HG03097 (cell line): ENCODE data around the gene MAP7.

ENCODE experiments used
- ATAC-seq: cut with Tn5 transposase; IDR thresholded peaks from one replicate; pipeline ENCODE4 v1.9.1; 2021; ENCODE audit not compliant: unreplicated experiment, low FRiP score

The MAP7 gene

DNA sequence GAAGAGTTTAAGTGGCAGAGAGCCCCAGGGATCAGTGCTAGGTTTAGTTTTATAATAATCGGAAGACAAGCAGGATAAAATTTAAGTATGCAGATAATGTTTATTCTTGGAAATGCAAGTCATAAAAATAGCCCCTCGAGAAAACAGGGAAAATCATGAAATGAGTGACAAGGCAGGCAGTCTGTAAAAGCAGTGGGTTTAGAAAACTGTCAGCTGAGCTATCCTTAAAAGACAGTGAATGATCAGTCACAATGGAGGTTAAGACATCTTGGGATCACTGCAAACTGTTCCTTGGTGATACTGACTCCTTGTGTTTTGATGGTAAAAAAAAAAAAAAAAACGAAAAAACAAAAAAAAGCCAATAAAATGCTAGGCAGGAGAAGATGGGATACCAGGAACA is 199.3 kb downstream of the MAP7 start:
- no peak for ATAC-seq

DNA sequence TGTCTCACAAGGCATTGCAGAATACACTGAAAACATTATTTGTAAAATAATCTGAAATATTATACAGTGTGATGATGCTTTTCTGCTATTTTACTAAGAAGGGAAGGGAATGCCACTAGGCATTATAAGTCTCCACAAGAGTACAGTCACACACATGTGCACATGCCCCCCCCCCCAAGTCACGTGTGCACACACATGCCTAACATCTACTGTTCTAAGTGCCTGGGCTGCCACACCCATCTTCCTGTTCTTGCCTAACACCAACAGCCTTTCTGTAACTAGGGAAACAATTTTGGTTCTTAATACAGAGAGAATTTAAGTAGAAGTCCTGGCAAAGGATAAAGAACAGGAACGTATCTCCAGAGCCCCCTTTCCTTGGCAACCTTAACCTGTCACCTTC is 202.4 kb downstream of the MAP7 start:
- no peak for ATAC-seq

DNA sequence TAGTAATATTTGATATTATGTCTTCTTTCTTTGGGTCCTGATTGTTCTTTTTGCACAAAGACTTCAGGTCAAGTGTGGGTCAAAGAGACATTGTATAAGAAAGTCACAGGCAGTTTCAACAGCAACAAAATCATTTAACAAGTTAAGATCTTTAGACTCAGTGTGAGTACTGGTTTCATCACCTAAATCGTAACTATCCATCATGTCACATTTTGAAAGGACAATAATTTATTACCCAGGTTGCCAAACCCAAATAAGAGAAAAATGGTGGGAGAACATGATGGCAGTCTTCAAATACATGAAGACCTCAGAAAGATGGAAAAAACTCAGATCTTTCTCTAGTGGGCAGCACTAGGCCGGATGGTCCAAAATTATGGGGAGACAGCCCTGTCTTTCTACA is 205.1 kb downstream of the MAP7 start:
- ATAC-seq, result no peak

DNA sequence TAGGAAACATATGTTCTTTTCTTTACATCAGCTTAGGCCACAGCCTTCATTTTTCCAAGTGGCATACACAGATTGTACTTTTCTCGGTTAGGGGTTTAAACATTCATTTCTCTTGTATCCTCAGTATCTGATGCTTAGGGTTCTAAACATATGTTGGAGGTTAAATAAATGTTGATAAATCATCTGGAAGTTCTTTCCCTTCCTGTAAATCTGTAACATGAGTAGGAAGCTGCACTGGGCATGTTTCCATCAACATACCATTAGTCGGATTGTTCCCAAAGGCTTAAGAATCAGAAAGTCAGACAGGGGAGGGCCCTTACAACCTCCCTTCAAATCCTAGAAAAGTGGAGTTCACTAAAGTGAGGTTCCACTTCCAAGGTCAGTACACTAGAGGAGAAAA is 205.8 kb downstream of the MAP7 start:
- no peak for ATAC-seq

DNA sequence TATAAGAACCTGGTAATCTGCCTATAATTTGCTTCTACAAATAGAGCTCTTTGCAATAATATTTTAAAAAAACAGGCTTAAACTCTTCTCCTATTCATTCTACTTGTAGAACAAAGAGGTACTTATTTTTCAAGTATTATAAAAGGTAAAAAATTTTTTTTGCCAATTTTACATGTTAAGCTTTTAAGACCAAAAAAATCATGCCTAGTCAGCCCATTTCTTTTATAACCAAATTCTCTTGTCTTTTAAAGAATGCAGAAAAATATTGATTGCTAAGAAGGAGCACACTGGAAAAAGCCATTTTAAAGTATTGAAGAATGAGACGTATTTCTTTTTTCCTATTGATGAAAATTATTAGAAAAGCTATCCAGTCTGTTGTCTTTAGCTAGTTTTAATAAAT is 206.5 kb downstream of the MAP7 start:
- ATAC-seq, result no peak

DNA sequence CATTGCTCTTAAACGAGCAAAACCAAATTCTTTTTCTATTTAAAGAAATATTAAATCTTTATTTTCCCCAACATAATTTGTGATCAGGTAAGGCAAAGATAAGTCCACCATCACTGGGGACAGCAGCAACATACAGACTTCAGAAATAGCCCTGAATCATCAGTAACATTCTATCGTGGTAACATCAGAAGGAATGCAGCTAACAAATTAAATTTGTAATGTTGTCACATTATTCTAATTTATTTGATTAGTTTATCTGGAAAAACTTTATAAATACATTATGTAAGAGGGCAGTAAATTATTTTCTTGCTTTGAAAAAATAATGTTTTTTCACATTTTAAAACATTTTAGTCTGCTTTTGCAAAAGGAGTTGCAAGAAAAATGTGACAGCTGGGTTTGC is 206.9 kb downstream of the MAP7 start:
- no peak for ATAC-seq

DNA sequence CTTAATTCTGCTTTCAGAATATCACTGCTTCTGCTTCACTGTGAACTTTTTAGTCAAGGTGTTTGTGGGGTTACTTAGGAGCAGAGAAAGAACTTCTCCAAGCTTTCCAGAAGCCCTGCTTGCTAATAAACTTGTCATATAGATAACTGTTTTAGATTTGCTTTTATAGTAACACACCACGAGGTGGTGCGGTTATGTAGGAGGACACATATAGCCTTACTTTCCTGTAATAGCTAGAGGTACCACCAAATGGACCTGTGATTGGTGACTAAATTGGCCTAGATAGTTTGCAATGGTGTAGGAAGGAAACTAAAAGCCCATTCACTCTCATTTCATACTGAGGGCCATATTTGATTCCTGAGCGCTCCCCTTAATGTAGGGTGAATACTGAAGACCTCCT is 208.3 kb downstream of the MAP7 start:
- ATAC-seq, result no peak

DNA sequence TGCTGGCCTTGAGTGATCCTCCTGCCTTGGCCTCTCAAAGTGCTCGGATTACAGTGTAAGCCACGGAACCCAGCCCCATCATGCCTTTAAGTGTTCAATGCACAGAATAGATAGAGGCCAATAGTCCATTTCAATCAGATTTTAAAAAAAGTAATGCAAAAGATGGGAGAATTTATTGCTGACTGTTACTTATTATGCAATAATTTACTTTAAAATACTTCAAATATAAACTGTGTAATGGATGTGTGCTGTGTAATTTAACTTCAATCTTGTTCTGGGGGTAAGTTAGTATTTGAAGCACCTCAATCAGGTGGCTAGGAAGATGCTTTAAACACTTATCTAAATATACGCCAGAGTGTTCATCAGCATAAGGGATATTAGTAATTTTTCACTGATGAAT is 208.9 kb downstream of the MAP7 start:
- ATAC-seq, result no peak

DNA sequence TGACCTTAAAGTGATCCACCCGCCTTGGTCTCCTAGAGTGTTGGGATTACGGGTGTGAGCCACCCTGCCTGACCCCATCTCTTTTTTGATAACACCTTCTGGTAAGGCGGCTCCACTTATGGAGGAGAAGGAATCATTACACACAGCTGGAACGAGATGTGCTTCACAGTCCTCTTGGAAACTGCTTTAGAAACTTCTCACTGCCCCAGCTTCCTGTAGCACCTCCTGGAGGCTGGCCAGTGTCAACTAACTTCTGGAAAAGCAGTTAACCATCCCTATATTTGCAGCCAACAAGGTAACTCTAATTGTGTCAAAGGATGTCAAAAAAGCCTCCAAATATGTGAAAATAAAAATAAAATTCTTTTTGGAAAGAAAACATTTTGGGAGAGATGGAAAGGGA is 211.7 kb downstream of the MAP7 start:
- no peak for ATAC-seq

DNA sequence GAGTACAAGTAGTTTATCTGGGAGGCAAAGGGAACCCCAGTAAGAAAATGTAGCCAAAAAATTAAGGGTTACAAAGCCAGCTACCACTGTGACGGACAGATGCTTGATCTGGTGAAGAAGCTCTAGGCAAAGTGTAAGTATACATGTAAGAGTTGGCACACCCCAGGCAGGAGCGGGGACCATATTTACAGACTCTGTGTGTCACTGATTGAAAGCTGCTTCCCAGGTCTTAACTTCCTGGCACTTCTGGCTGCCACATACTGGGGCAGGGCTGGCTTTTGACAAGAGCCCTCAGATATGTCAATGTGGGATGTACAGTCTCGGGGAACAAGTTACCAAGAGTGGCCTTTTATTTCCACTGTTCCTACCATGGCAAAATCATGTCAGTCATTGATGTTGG is 212.6 kb downstream of the MAP7 start:
- ATAC-seq, result no peak

DNA sequence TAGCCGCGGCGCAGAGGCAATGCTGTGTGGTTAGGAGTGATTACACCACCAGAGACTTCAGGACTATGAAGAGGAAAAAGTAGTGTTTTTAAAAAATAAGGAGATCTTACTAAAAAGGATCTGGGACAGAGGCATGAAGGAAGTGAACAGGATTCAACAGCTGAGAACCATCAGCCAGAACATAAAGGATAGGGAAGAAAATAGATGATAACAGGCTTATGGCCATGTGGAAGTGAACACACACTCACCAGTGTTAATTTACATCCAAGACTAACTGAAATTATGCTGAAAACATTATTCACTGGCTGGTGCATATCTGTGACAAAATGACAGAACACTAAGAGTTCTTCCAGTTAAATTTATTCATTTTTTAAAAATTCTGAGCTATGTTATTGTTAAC is 213.1 kb downstream of the MAP7 start:
- ATAC-seq, result no peak

DNA sequence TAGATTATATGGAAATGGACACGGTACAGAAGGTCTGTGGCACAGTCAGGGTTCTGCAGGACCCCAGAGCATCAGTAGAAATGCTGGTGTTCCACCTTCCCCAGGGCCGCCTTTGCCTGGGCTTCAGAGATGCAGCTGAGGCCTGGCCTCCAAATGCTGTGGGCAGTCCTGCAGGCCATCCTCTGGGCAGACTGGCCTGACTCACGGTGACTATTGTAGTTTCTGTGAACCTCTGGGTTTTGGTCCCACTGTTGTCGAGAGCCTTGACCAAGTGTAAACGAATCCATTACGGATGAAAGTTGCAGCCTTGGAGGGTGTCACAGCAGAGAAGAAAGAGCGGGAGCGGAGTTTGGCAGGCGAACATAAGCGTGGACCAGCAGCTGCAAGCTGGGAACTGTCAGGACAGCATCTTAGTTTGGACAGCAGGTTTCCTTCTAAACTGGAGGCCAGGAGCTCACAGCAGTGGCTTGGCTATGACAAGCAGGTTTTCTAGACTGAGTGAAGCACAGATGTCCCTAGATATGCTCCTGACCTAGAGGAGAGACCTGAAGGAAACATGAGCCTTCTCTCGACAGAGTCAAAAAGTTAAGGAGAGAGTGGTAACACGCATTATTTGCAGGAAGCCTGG is 214.4 kb downstream of the MAP7 start:
- no peak for ATAC-seq

DNA sequence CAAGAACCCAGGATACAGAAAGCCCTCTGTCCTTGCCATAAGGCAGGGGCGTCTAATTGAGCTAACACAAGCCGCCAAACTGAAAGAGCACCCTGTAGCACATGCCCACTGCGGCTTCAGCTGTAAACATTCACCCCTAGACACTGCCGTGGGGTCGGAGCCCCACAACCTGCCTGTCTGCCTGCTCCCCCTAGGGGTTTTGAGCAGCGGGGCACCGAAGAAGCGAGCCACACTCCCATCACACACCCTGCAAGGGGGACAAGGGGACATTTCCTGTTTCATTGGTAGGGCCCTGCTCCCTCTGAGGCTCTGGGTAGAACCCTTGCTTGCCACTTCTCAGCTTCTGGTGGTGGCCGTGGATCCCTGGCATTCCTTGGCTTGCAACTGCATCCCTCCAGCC is 215.4 kb downstream of the MAP7 start:
- ATAC-seq, result no peak

DNA sequence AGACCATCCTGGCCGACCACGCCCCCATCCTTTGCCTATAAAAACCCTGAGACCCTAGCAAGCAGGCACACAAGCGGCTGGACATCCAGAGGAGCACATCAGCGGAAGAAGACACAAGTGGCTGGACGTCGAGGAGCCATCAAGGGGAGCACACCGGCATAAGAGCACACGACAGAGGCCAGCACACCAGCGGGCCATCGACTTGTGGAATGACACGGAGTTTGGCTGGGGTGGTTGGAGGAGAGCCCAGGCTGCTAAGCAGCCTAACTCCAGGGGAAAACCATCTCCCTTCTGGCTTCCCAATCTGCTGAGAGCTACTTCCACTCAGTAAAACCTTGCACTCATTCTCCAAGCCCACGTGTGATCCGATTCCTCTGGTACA is 215.8 kb downstream of the MAP7 start:
- ATAC-seq, result no peak

DNA sequence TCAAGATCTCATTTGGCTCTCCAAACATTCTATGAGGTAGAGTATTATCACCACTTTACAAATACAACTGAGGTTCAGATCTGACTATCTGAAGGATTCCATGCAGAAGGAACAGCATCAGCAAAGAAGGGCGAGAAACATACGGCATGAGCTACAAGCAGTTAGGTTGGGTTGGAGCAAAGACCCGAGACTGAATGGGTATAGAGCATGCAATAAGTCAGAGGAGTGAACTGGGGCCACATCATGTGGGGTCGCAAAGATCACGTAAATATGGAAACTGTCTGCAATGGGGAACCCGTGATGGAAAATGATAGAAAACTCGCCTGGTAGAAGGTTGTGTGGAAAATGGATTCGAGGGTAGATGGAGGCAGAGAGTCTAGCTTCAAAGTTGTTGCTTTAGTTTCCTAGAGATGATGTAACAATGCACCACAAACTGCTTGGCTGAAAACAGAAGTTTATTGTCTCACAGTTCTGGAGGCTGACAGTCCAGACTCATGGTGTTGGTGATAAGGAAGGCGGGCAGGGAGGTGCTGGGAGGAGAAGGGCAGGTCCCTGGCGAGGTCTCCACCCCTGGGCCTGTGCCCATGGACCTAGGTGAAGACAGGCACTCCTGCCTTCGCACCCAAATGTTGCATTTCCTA is 216.3 kb downstream of the MAP7 start:
- no peak for ATAC-seq

DNA sequence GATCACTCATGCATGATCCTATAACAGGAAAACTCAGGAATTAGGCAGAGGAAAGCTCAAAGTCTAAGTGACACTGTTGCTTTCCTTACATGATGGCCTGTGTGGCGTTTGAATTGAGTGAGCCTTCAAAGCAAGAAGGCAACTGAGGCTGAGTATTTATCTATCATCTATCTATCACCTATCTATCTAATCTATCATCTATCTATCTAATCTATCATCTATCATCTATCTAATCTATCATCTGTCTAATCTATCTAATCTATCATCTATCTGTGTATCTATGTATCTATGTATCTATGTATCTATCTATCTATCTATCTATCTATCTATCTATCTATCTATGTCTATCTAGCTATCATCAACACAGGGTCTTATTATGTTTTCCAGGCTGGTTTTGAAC is 218.8 kb downstream of the MAP7 start:
- ATAC-seq, result no peak

DNA sequence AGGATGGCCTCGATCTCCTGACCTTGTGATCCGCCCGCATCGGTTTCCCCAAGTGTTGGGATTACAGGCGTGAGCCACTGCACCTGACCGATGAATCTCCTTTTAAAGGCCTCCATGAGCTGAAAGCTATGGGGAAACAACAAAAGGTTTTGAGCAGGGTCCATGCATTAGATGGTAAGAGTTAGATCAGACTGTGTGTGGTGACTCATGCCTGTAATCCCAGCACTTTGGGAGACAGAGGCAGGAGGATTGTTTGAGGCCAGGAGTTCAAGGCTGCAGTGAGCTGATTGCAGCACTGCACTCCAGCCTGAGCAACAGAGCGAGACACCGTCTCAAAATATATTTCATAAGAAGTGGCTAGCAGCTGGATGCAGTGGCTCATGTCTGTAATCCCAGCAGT is 219.6 kb downstream of the MAP7 start:
- ATAC-seq, result no peak

DNA sequence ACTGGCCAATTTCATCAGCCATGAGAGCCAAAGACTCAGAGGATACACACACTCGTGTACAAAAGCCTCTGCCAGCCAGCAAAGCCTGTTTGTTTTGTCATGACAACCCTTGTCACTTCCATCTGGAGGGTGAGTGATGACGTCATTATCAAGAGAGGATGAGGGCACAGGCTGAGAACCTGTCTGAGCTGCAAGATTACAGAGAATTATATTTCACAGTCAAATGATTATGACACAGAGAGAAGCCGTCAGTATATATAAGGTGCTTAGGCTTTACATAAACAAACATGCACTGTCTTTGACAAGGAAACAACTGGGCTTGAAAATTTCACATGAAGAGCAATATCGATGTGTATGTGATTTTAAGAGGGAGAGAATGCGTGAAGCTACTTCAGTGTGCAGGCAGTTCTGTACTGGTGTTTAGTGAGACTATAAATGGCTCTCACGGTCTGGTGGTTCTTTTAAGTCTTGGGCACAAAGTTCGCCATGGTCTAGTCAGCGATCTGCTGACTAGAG is 224.1 kb downstream of the MAP7 start:
- ATAC-seq, result no peak

DNA sequence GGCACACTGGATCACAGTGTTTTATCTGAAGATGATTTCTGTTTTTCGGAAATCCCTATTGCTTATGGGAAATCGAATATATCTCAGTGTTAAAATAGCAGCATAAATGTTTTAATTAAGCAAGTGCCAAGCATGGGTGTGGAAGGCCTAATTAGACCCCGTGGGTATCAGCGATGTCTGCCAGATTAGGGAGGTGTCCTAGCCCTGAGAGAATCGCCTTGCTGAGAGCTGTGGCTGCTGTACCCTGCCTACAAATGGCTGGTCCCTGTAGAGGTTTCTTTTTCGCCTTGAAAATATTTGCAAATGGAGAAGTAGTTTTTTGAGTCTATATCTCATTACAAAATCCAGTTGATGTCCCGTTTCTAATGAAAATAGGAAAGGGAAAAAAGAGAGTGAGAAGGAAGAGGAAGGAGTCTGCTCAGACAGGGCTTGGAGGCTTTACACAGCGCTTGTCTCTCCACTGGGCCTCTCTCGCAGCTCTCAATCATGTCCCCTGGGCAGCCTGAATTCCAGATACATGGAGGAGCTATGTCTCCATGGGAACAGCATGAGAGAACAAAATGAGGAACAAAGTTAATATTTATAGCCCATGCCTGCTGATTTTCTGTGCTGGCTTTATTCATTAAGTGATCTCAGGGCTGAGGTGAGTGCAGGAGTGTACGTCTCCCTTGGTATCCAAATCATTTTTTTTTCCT is 225.4 kb downstream of the MAP7 start:
- ATAC-seq, result no peak

DNA sequence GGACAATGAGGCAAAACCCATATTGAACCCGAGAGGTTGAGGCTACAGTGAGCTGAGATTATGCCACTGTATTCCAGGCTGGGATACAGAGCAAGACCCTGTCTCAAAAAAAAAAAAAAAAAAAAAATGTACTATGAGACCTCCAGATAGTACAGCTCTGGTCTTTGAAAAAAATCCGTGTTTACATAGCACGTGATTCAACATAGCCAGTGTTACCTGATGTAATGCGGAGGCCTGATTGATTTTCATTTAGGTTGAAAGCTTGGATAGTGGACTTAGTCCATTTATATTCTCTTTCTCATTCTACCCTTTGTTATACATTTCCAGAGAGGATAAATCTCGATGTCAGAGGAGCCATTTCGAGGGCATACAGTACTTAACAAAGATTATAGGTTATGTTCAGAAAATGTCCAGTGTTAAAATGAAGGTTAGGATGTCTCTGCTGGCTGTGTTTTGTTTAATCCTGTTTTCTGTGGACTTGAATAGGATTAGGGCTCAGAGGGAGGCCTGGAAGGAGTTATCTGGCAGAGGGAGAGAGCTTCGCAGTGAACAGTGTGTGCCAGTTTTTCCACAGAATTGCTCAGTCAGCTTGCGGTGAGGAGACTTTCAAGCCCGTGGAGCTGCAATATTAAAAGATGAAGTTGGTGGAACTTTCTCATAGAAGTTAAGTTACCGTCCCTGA is 226.7 kb downstream of the MAP7 start:
- ATAC-seq, result no peak

DNA sequence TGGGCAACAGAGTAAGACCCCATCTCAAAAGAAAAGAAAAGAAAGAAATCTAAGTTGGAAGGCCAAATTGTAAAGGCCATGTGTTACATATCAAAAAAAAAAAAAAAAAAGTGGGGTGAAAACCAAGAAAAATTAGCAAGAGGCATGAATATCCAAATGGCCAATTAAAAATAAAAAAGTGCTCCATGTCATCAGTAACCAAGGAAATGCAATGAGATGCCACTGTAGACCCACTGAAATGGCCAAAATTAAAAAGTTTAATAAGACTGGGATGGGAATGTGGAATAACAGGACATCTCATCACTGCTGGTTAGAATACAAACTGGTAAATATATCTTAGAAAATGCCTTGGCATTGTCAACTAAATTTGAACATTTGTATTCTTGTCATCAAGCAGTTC is 230.5 kb downstream of the MAP7 start:
- ATAC-seq, result no peak

DNA sequence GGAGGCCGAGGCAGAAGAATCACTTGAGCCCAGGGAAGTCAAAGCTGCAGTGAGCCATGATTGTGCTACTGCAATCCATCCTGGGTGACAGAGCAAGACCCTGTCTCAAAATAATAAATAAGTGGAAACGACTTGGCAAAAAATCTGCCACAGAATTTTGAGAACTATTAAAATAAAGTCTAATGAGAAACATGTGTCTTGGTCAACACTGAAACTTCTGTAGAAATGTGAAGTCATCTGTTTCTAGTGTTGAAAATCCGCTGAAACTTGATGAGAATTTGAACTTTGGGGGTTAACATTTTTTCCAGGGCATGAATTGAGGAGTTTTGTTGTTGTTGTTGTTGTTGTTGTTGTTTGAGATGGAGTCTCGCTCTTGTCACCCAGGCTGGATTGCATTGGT is 231.5 kb downstream of the MAP7 start:
- ATAC-seq, result no peak
